GM11168 (cell line): Measurements from ENCODE around the gene ZKSCAN5.
"Not testable (repeated sequence)": the region's sequence is repeated elsewhere in the genome, so short reads cannot be mapped to it uniquely, and the experiment has no call there.

Experiments used
- in situ Hi-C: fragments of 300-500 bp; cut with MboI; formaldehyde crosslinking; loops from one replicate; pipeline ENCODE4 v1.12.0; 2022; ENCODE audit warnings: low sequenced_read_pairs; ENCODE audit not compliant: unreplicated experiment

The ZKSCAN5 gene

GRCh38 chr7:99497766-99498545 is 6.5 kb upstream of the ZKSCAN5 start:
- in situ Hi-C loops, result no loop called here

GRCh38 chr7:99498546-99498944 is 5.9 kb upstream of the ZKSCAN5 start:
- in situ Hi-C loops, result no loop called here

GRCh38 chr7:99499371-99499720 is 5.1 kb upstream of the ZKSCAN5 start:
- in situ Hi-C loops, result no loop called here

GRCh38 chr7:99499721-99500636 is 4.5 kb upstream of the ZKSCAN5 start, which contains the start of gene ZNF394:
ZNF394 (minus strand) TSS chr7:99500281; CDS start chr7:99500093, 188 bp downstream.
- in situ Hi-C loops, result no loop called here

GRCh38 chr7:99500637-99501009 is 3.8 kb upstream of the ZKSCAN5 start:
- in situ Hi-C loops, result no loop called here

GRCh38 chr7:99501236-99501635 is 3.2 kb upstream of the ZKSCAN5 start:
- in situ Hi-C loops, result not testable (repeated sequence)

GRCh38 chr7:99504281-99504602 is 220 bp upstream of the ZKSCAN5 start:
- in situ Hi-C loops, result no loop called here

GRCh38 chr7:99505324-99505662 is 831 bp downstream of the ZKSCAN5 start:
- in situ Hi-C loops, result no loop called here

GRCh38 chr7:99514050-99514449 is 9.6 kb downstream of the ZKSCAN5 start:
- in situ Hi-C loops, result no loop called here

GRCh38 chr7:99521399-99521798 is 16.9 kb downstream of the ZKSCAN5 start:
- in situ Hi-C loops, result no loop called here

- in situ Hi-C loops, result no loop called here
Observed at GRCh38 chr7:99525713-99526440, 21.4 kb downstream of the ZKSCAN5 start.

- in situ Hi-C loops, result no loop called here
Observed at GRCh38 chr7:99531354-99531765, 26.9 kb downstream of the ZKSCAN5 start.

GRCh38 chr7:99535667-99536066 is 31.2 kb downstream of the ZKSCAN5 start:
- in situ Hi-C loops, result no loop called here

- in situ Hi-C loops, result no loop called here
Observed at GRCh38 chr7:99539213-99539811, 34.9 kb downstream of the ZKSCAN5 start.

- in situ Hi-C loops, result no loop called here
Observed at GRCh38 chr7:99540542-99540941, 36.1 kb downstream of the ZKSCAN5 start.

- in situ Hi-C loops, result no loop called here
Observed at GRCh38 chr7:99541212-99541611, 36.8 kb downstream of the ZKSCAN5 start.

GRCh38 chr7:99543081-99543671 is 38.7 kb downstream of the ZKSCAN5 start:
- in situ Hi-C loops, result no loop called here

- in situ Hi-C loops, result no loop called here
Observed at GRCh38 chr7:99543916-99544315, 39.5 kb downstream of the ZKSCAN5 start.

- in situ Hi-C loops, result not testable (repeated sequence)
Observed at GRCh38 chr7:99545308-99545707, 40.8 kb downstream of the ZKSCAN5 start.

GRCh38 chr7:99549545-99549944 is 45.1 kb downstream of the ZKSCAN5 start:
- in situ Hi-C loops, result not testable (repeated sequence)
